Osteoblast (primary cell): ENCODE measurements around the gene WNK1. TPM values are rescaled to one million over a fixed set of nuclear protein-coding genes. Genes with fewer than 3 reads are reported as not detected.
A peak's percentile ranks its signal among the peaks of the same experiment; 100 is the strongest.
"Not testable (repeated sequence)": the region's sequence is repeated elsewhere in the genome, so short reads cannot be mapped to it uniquely, and the experiment has no call there.

Experiments used
- DNase-seq: peaks from one replicate; pipeline ENCODE4 v3.0.0; 2011; ENCODE audit warnings: low spot score, mixed read lengths; ENCODE audit not compliant: insufficient read length; ENCODE audit errors: missing footprints
- H2AFZ ChIP-seq: 2 replicates; pipeline ENCODE4 v1.6.0; 2011; ENCODE audit warnings: mild to moderate bottlenecking, low read length
- H3K27ac ChIP-seq: 2 replicates; pipeline ENCODE4 v1.5.1; 2011; ENCODE audit warnings: mild to moderate bottlenecking, low read depth, low read length, moderate library complexity
- H3K27me3 ChIP-seq: 2 replicates; pipeline ENCODE4 v1.6.0; 2012; ENCODE audit warnings: mild to moderate bottlenecking, control low read depth, inconsistent platforms, low read length, moderate library complexity; ENCODE audit not compliant: insufficient read depth
- H3K36me3 ChIP-seq: 2 replicates; pipeline ENCODE4 v1.5.1; 2011; ENCODE audit warnings: mild to moderate bottlenecking, low read length, control low read depth, moderate library complexity; ENCODE audit not compliant: insufficient read depth
- H3K4me1 ChIP-seq: 2 replicates; pipeline ENCODE4 v1.5.1; 2011; ENCODE audit warnings: mild to moderate bottlenecking, low read length, control low read depth, moderate library complexity; ENCODE audit not compliant: insufficient read depth
- H3K4me2 ChIP-seq: 2 replicates; pipeline ENCODE4 v1.6.0; 2011; ENCODE audit warnings: mild to moderate bottlenecking, low read length; ENCODE audit not compliant: insufficient read depth
- H3K4me3 ChIP-seq: fragments of 200-600 bp; sonication (generic); 3 replicates; pipeline ENCODE4 v1.5.1; 2012; ENCODE audit warnings: mild to moderate bottlenecking, low read length, inconsistent platforms; ENCODE audit not compliant: insufficient read depth
- H3K79me2 ChIP-seq: 2 replicates; pipeline ENCODE4 v1.6.0; 2012; ENCODE audit warnings: mild to moderate bottlenecking, low read length, control low read depth, inconsistent platforms; ENCODE audit not compliant: insufficient read depth
- H3K9me3 ChIP-seq: 2 replicates; pipeline ENCODE4 v1.5.1; 2011; ENCODE audit warnings: low read depth, low read length, control low read depth
- H4K20me1 ChIP-seq: 2 replicates; pipeline ENCODE4 v1.6.0; 2012; ENCODE audit warnings: mild to moderate bottlenecking, low read length, control low read depth; ENCODE audit not compliant: insufficient read depth
- total RNA-seq: library from RNA; depleted of rRNA; stranded (reverse); fragments of >200 nt; gene quantifications from 2 replicates; pipeline ENCODE4 v1.2.3, GENCODE V29; 2012
- TF ChIP-seq, protein P1 (sequence below): IDR thresholded peaks from 2 replicates; pipeline ENCODE4 v1.5.1; 2011; ENCODE audit warnings: mild to moderate bottlenecking, low read depth, low read length, moderate library complexity; ENCODE audit errors: extremely low read depth

Gene WNK1
- total RNA-seq, 1 donor: 110 TPM

GRCh38 chr12:846421-846820, 94.0 kb downstream of the WNK1 start:
- peaks cover 65% of the 10 kb centered on the region for H3K79me2 ChIP-seq
- no peak overlapping the region for H3K27ac ChIP-seq
- H3K9me3 ChIP-seq: no peaks in the 10 kb centered on the region
- H3K27me3 ChIP-seq: no peaks in the 10 kb centered on the region
- no peaks in the 10 kb centered on the region for H3K36me3 ChIP-seq
- TF ChIP-seq, protein P1, sequence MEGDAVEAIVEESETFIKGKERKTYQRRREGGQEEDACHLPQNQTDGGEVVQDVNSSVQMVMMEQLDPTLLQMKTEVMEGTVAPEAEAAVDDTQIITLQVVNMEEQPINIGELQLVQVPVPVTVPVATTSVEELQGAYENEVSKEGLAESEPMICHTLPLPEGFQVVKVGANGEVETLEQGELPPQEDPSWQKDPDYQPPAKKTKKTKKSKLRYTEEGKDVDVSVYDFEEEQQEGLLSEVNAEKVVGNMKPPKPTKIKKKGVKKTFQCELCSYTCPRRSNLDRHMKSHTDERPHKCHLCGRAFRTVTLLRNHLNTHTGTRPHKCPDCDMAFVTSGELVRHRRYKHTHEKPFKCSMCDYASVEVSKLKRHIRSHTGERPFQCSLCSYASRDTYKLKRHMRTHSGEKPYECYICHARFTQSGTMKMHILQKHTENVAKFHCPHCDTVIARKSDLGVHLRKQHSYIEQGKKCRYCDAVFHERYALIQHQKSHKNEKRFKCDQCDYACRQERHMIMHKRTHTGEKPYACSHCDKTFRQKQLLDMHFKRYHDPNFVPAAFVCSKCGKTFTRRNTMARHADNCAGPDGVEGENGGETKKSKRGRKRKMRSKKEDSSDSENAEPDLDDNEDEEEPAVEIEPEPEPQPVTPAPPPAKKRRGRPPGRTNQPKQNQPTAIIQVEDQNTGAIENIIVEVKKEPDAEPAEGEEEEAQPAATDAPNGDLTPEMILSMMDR: no peak
- no peak overlapping the region for H2AFZ ChIP-seq
- no peak for DNase-seq
- H4K20me1 ChIP-seq: peaks cover 22% of the 10 kb centered on the region
- no peak overlapping the region for H3K4me2 ChIP-seq
- no peak overlapping the region for H3K4me3 ChIP-seq
- H3K4me1 ChIP-seq: peaks cover 29% of the 10 kb centered on the region

- Histone ChIP-seq H2AFZ (no peak overlapping the region), H3K4me1 (peaks cover 40% of the 10 kb centered on the region), H4K20me1 (peaks cover 18% of the 10 kb centered on the region), H3K27me3 (no peaks in the 10 kb centered on the region), H3K4me3 (no peak overlapping the region), H3K27ac (peak overlapping the region; percentile 79), H3K9me3 (no peaks in the 10 kb centered on the region), H3K79me2 (peaks cover 66% of the 10 kb centered on the region), H3K4me2 (no peak overlapping the region), H3K36me3 (no peaks in the 10 kb centered on the region)
- TF ChIP-seq, protein P1: no peak
- no peak for DNase-seq
Measured at GRCh38 chr12:848173-848865, 95.9 kb downstream of the WNK1 start.

DNA sequence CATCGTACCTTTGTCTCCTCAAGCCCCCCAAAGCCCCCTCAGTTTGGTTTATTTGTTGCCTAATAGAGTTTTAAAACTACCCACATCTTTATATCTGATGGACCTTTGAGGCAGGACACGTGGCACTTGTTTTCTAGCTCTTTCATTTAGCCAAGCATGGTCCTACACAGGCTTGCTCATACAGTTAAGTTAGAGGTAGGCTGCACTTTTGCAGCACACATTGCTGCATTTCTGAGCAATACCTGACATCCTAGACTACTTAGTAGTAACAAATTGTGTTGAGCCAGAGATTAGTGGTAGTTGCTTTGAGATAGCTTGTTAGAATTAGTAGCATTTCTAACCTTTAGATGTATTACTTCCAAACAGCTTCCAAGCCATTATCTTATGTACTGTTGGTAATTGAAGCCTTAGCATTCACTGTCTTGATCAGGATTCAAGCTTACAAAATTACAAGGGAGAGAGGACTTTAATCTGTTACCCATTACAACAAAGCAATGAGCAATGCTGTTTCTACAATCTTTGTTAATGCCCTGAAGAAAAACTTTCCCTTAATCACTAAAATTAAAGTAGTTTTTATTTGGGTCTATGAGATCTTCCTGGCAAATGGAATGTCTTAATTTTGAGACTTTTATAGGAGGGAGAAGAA, 96.6 kb downstream of the WNK1 start:
- Histone ChIP-seq H3K27ac (peak overlapping the region; percentile 79), H3K36me3 (no peaks in the 10 kb centered on the region), H3K27me3 (no peaks in the 10 kb centered on the region), H4K20me1 (peaks cover 14% of the 10 kb centered on the region), H3K4me1 (peaks cover 35% of the 10 kb centered on the region), H2AFZ (no peak overlapping the region), H3K79me2 (peaks cover 68% of the 10 kb centered on the region), H3K9me3 (no peaks in the 10 kb centered on the region), H3K4me3 (no peak overlapping the region), H3K4me2 (no peak overlapping the region)
- TF ChIP-seq, protein P1: no peak
- no peak for DNase-seq

GRCh38 chr12:849733-850437, 97.5 kb downstream of the WNK1 start:
- Histone ChIP-seq H3K79me2 (peaks cover 69% of the 10 kb centered on the region), H4K20me1 (peaks cover 14% of the 10 kb centered on the region), H3K4me1 (peaks cover 35% of the 10 kb centered on the region)
- H2AFZ ChIP-seq, H3K9me3 ChIP-seq, DNase-seq, H3K4me3 ChIP-seq, H3K27me3 ChIP-seq, H3K4me2 ChIP-seq, H3K27ac ChIP-seq, H3K36me3 ChIP-seq: not testable (repeated sequence)
